A549 (cell line): ENCODE results near the gene CDKN3.

ENCODE experiments used
- CTCF ChIP-seq: fragments of >200 bp; sonication (Bioruptor Twin); formaldehyde crosslinking; IDR thresholded peaks from 3 replicates; pipeline ENCODE4 v1.5.1; 2016
- FOSL2 ChIP-seq, 2 experiments: fragments of 450-650 bp in 1 of 2; fragments of >200 bp in 1 of 2; sonication (Bioruptor Twin) in 1 of 2; formaldehyde crosslinking; IDR thresholded peaks; 2 replicates each; pipeline versions ENCODE4 v1.5.0 to v1.6.1; 2016 to 2020; ENCODE audit warnings: mild to moderate bottlenecking in 1 of 2, moderate library complexity in 1 of 2
- MAX ChIP-seq: IDR thresholded peaks from 2 replicates; pipeline ENCODE4 v1.6.1; 2012
- POLR2A ChIP-seq: IDR thresholded peaks from 2 replicates; pipeline ENCODE4 v1.6.1; 2012; ENCODE audit warnings: mild to moderate bottlenecking, low read length
- RAD21 ChIP-seq, 2 experiments: fragments of >200 bp in 1 of 2; sonication (Bioruptor Twin) in 1 of 2; formaldehyde crosslinking in 1 of 2; IDR thresholded peaks in 1 of 2; conservative IDR thresholded peaks in 1 of 2; 2 replicates in 1 of 2; 3 replicates in 1 of 2; pipeline ENCODE4 v1.6.1; 2012 to 2018; ENCODE audit warnings: inconsistent platforms in 1 of 2
- RCOR1 ChIP-seq: fragments of 150-350 bp; IDR thresholded peaks from 2 replicates; pipeline ENCODE4 v1.6.1; 2014; ENCODE audit warnings: antibody characterized with exemption, low read length, low read depth
- RFX5 ChIP-seq: fragments of 450-650 bp; IDR thresholded peaks from 2 replicates; pipeline ENCODE4 v1.7.1; 2014; ENCODE audit warnings: antibody characterized with exemption, mild to moderate bottlenecking, moderate library complexity
- RNF2 ChIP-seq: fragments of 200-600 bp; sonication (generic); IDR thresholded peaks from 2 replicates; pipeline ENCODE4 v1.6.1; 2016; ENCODE audit warnings: low read depth, mild to moderate bottlenecking, antibody characterized with exemption, moderate library complexity, borderline replicate concordance
- USF2 ChIP-seq: fragments of 450-650 bp; IDR thresholded peaks from 2 replicates; pipeline ENCODE4 v1.6.1; 2014; ENCODE audit warnings: antibody characterized with exemption

- no peak for TF ChIP-seq CTCF
- TF ChIP-seq RFX5 = no peak
- no peak for TF ChIP-seq RAD21 (conservative IDR thresholded peaks at IDR 0.05 in 1 of 2, IDR thresholded peaks at IDR 0.05 in 1 of 2)
- TF ChIP-seq POLR2A = no peak
- TF ChIP-seq USF2 = no peak
- no peak for TF ChIP-seq MAX
- no peak for TF ChIP-seq RCOR1
- TF ChIP-seq FOSL2 (IDR thresholded peaks at IDR 0.05) = no peak
- TF ChIP-seq FOSL2 (CRISPR knock-in tag; IDR thresholded peaks at IDR 0.05) = no peak
- no peak for TF ChIP-seq RNF2
Measured at GRCh38 chr14:54356172-54356571, 40.6 kb upstream of the CDKN3 start.
